Stimulated activated naive CD4-positive, alpha-beta T cell treated with Interleukin-2 at 50 U/mL for 16 hours (primary cell): Measurements from ENCODE around the gene CCDC157.
A peak's percentile ranks its signal among the peaks of the same experiment; 100 is the strongest.

Experiments
- DNase-seq: peaks from one replicate; lab custom pipeline; 2025; lab: John Stamatoyannopoulos, UW

Gene CCDC157

DNA sequence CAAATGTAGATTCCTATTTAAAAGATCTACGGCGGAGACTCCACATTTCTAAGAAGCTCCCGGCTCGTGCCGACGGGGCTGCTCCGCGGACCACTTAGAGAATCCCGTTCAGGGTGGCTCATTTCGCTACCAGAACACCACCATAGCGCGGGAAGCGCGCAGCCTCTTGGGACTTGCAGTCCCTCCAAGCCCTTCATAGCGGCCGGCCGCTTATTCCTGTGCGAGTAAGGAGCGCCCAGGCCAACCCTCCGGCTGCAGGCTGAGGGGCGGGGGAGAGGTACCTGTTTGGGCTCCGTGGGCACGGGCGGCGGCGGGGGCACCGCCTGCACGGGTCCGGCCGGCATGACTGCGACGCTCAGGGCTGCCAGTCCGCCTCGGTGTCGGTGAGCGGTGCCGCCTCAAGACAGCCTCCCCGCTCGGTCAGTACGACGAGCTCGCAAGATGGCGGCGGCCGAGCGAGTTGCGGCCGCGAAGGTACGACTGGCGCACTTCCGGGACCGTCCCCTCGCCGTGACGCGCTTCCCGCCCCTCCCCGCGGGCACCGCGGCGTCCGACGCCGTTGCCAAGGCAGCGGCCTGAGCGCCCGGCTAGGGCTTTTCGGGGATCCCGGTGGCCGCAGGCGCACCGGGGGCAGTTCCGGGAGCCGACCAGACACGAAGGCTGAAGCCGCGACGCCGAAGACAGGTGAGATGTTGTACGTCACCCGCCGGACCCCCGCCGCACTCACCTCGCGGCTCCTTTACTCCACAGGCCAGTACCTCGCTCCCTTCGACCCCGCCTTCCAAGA, at the start of gene CCDC157, which contains the start of gene SF3A1:
Gene CCDC157 (plus strand): TSS at position 559 of the 787 bp plus-strand sequence. CDS start 8,994 bp downstream, outside the sequence.
Gene SF3A1 (minus strand): TSS at position 446 of the 787 bp plus-strand sequence. CDS start 102 bp downstream, at position 344.
- peak; percentile 82 for DNase-seq

DNA sequence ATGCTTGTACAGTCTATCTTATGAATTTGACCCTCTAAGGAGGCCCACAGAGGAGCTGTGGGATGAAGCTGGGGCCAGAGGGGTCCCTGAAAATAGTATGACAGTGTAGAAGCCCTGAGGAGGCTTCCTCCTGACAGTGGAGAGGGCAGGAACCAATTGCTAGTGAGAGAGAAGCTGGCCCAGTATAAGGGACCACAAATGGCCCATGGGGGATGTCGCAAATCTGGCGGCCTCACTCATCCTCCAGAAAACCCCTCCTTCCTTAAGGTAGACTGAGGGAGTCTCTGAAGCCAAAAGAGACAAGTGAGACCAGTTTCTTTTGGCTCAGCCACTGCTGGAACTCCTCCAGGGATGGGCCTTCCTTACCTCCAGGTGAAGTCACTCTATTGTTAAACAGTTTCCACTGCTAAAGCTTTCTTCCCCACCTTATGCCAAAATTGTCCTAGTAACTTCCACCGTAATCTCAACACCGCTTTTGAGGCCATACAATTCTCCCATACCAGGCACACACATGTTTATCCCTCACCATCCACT, 49.7 kb upstream of the CCDC157 start:
- DNase-seq: no peak

- DNase-seq: no peak
These were observed 48.7 kb upstream of the CCDC157 start for GRCh38 chr22:30308093-30308492.

GRCh38 chr22:30308518-30309230, 48.1 kb upstream of the CCDC157 start:
- DNase-seq: no peak

DNA sequence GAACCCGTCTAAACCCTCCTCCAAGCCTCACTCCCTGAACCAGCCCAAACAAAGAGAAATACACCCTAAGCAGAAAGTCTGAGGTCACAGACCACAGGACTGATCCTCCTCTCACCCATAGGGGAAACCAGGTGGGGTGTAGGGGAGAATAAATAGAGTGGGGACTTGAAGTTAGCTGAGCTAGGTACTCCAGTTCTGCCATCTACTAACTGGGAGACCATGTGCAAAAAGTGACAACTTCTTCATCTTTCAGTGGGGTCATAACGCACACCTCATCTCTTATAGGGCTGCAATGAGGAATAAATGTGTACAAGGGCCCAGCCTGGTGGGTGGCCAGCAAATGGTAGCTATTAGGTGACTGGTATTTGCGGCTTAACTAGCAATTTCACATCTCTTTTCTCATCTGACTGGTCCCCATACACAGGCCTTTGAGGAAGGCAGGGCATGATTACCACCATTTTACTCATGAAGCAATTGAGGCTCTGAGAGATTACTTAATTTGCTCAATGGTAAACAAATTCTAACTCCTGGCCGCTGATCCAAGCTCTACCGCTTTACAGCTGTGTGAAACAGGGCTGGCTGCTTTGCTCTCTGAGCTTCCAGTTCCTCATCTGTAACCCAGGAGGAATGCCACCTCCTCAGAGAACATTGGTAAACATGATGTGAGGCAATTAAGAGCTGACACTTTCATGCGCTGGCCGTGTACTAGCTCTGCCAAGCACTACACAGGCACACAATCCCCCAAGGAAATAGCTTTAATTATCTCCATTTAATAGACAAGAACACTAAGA, 46.7 kb upstream of the CCDC157 start:
- DNase-seq: no peak

DNA sequence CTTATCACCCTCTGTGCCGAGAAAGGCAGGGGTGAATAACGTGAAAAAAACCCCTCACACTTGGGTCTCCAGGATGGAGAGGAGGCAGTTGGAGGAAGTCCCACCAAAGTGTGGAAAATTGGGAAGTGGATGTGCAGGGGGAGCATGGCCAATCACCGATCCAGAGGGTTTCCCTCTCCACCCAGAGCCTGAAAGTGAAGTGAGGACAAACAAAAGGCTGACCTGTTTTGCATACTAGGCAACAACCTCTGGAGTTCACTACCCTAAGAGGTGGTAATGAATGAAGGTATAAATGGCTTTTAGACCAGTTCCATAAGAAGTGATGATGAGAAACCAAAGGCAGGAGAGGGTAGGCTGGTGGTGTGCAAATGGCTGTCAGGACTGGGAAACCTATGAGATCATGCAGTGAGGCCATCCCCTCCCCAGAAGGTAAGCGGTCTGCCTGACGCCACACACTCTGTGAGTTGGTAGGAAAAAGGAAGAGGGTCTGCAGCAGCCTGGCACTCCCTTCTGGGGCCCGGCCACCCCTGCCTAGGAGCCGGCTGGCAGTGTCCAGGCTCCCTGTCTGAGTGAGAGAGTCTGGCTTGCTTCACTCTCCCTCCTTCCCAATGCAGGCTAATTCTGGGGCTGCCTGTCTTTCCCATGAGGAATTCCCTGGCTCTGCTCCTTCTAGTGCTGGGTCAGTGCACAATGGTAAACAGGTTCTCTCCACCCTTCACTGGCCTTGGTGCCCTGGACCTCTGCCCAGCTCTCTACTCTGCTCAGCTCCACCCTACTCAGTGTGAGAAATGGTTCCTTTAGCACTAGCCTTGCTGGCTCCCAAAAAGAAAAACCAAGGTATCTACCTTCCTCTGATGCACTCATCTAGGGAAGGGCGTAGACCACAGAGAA, 45.7 kb upstream of the CCDC157 start:
- DNase-seq: no peak

DNA sequence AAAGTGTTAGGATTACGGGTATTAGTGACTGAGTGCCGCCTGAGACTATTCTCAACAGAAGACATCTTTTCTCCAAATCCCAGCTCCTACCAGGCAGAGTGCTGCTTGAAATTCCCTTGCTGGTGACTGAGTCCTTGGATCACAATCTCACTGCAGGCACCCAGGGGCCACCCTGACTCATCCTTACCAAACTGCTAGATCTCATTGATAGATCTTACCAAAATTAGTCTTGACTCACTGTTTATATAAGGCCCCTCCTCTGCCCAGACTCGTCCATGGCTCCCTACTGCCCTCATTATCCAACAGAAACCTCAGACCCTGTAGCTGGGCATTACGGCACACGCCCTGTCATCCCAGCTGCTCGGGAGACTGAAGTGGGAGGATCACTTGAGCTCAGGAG, 44.8 kb upstream of the CCDC157 start:
- DNase-seq: no peak

GRCh38 chr22:30313527-30314363, 43.1 kb upstream of the CCDC157 start:
- no peak for DNase-seq

DNA sequence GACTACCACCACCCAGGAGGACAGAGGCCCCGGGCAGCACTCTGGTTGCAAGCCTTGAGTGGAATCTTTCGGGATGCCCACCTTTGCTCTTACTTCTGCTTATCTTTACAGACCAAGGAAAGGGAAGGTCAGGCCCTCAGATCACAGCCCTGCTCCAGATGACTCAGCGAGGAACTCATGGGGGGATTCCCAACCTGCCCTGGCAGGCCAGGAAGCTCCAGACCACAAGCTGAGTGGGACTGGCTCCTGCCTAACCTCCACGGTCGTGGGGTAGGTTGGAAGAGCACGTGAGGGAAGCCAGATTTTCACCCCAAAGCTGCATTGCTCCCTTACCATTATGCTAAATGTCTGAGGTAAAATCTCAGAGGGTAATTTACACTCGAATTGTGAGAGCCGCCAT, 41.9 kb upstream of the CCDC157 start:
- peak; percentile 38 for DNase-seq

DNA sequence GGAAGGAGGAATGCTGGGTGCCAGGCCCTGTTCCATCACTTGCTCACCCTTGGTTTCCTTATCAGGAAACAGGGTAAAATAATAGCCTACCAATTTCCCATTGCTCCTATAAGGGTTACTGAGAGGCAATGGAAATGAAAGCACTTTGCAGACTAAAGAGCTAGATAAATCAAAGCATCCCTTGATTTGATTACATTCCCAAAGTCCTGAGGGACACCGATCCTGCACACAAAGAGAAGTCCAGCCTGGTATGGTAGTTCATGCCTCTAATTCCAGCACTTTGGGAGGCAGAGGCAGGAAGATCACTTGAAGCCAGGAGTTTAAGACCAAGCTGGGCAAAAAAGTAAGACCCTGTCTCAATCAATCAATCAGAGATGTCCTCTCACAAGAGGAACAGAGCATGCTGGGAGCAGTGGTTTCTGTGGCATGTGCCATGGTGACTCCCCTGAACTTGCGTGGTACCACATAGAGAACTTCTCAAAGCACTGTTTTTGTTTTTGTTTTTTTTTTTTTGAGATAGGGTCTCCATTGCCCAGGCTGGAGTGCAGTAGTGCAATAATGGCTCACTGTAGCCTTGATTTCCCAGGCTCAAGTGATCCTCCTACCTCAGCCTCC, 40.7 kb upstream of the CCDC157 start:
- no peak for DNase-seq

DNA sequence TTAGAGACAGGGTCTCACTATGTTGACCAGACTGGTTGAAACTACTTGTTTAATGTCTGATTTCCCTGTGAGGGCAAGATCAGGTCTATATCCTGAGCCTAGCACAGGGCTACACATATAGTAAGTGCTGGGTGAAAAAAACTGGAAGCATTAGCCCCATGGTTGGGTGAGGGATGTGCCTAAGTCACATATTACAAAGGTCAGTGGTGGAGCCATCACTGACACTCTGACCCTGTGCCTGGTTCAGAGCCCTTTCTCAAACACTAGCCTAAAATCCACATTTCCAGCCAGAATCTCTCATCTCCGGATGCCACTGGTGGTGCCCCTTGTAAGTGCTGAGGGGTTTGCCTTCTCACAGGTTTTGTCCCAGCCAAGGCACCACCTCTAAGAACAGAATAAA, 39.0 kb upstream of the CCDC157 start:
- DNase-seq: no peak

DNA sequence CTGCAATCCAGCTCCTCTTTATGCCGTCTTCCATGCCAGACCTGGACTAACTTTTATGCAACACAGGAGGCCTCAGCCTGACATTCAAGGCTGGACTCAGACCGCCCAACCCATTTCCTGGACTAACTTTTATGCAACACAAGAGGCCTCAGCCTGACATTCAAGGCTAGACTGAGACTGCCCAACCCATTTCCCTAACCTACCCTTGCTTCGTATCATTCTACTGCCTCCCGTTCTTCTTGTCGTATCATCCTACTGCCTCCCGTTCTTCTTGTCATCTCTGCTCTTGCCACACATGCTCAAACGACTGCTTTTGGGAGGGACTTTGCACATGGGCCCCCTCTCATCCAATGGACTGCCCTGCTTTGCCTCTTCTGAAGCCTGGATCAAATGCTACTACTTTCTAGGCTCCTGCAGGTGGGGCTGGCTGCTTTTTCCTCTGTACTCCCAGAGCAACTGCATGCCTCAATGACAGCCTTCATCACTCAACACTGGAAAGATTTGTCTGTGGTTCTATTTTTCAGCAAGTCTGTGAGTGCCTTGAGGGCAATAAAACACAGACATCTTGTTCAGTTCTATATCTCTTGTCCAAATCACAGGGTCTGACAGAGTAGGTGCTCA, 37.9 kb upstream of the CCDC157 start:
- DNase-seq: no peak

- no peak for DNase-seq
These were observed 36.7 kb upstream of the CCDC157 start for GRCh38 chr22:30320021-30320556.

DNA sequence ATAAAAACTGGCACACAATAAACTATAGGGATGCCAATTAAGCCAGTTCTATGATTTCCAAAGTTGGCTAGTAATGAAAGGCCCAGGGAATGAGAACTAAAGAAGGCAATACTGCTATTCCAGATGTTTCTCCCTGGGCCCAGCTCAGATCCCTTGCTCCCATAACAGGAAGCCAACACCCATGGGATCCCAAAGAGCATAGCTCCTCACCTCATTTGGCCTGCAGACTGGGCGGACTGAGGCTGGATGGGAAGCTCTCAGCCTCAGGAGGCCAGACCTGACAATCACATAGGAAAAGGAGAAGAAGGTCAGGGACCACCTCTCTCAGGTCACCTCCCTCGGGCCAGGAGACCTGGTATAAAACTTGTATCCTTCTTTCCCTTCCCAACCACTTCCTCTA, 35.3 kb upstream of the CCDC157 start:
- no peak for DNase-seq

GRCh38 chr22:30323246-30323645, 33.6 kb upstream of the CCDC157 start:
- DNase-seq: no peak

DNA sequence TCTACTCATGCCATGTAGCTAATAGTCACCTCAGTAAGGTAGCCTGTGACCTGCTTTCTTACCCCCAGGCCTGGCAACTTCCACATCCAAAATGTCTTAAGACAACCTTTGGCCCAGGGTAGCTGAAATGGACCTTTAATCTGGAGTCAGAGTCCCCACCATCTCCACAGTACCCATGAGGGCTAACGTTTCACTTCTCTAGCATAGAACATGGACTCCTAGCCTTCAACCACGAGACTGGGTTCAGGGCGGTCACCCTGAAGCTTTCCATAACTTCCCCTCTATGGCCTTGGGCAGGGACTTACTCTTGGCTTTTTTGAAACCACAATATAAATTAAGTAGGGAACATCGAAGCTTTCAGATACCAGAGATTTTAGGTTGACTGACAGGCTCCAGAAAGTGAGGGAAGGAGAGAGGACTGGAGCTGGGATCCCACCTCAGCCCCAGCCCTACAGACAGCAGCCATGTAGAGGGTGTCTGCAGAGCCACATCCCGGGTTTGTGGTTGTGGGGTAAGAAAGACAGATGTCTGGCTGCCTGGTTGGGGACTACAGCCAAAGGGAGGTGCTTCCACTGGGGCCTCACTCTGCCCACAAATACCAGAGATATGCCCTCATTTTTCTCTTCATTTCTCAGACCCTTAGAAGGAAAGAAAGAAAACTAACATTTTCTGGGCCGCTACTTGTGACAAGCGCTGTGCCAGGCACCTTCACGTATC, 32.6 kb upstream of the CCDC157 start:
- DNase-seq: no peak

DNA sequence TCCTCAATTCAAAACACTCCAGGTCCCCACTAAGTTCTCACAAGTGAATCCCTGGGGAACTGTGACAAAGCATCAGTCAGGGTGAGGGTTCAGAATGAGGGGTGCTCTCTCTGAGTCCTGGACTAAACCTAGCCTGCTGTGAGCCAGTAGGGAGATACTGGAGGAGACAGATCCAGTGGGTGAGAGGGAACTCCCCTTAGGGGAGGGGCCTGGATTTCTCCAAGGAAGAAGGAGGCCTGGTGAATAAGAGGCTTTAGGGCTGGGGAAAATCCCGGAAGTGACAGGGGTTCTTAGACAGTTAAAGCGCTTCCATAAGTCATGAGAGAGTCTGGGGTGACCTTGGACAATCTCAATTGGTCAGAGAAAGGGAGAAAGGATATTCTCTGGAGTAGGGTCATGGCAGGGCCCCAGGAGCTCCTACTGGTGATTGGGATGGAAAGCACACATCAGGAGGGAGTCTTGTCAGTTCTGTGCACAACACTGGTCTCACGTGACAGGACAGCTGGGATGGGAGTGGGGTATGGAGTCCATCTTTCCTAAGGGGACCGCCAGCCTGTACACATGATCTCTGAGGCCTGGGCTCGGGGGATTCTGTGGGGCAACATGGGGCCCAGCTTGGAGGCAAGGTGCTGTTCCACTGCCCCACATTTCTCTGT, 31.6 kb upstream of the CCDC157 start:
- no peak for DNase-seq

- DNase-seq: no peak
These were observed 31.0 kb upstream of the CCDC157 start for GRCh38 chr22:30325724-30326254.
